ENCODE results near the gene RBMS3. TPM values are rescaled to one million over a fixed set of nuclear protein-coding genes. Genes with fewer than 3 reads are reported as not detected.
A peak's percentile ranks its signal among the peaks of the same experiment; 100 is the strongest.

RBMS3 gene
- total RNA-seq, 2 experiments from 2014 or later, result 1.0 TPM; not detected in 1

DNA sequence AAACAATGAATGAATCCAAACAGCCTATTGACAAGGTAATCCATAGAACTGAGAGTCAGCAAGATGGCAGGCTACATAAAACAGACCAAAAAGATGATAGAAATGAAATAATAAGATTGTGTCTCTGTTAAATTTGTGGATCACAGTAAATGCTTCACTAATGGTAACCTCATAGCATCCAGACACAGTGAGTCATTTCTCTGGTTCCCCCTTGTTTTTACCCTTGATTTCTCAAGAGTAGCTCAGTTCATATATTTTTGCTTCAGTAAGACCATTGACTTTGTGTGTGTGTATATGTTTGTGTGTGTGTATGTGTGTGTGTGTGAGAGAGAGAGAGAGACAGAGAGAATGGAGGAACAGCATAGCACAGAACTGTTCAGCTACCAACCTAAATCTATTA is 546.9 kb downstream of the RBMS3 start:
- intact Hi-C loops (cut with micrococcal nuclease; ENCODE audit: unreplicated experiment), result no loop called here
- CTCF ChIA-PET (ENCODE audit: unreplicated experiment), result no interaction called here
- Histone ChIP-seq H3K9me3 (ENCODE audit: low read length) (no peaks in the 10 kb centered on the region), H3K4me1 (ENCODE audit: insufficient read depth, low read length, poor library complexity, severe bottlenecking) (no peaks in the 10 kb centered on the region), H4K20me1 (ENCODE audit: insufficient read depth, low read length) (no peaks in the 10 kb centered on the region), H3K4me2 (ENCODE audit: low read length) (no peak overlapping the region), H3K79me2 (ENCODE audit: insufficient read depth, low read depth, low read length) (no peaks in the 10 kb centered on the region), H3K9me2 (ENCODE audit: insufficient read depth, low read length) (no peaks in the 10 kb centered on the region), H2AFZ (ENCODE audit: low read length) (no peak overlapping the region), H3K4me3 (ENCODE audit: low read depth, low read length, poor library complexity, severe bottlenecking) (no peak overlapping the region), H3K27ac (ENCODE audit: low read depth, low read length, poor library complexity, severe bottlenecking) (no peak overlapping the region), H3K36me3 (ENCODE audit: insufficient read depth, low read length) (no peaks in the 10 kb centered on the region)
- TF ChIP-seq CTCF (conservative IDR thresholded peaks at IDR 0.05; ENCODE audit: low read length) (no peak), EZH2phosphoT487 (IDR thresholded peaks at IDR 0.05; ENCODE audit: borderline replicate concordance, low read depth, low read length) (no peak)
- POLR2A ChIA-PET, result no interaction called here
- no peak for DNase-seq (ENCODE audit: low spot score)
- BruUV-seq (replicated peaks), result no TSS peak

DNA sequence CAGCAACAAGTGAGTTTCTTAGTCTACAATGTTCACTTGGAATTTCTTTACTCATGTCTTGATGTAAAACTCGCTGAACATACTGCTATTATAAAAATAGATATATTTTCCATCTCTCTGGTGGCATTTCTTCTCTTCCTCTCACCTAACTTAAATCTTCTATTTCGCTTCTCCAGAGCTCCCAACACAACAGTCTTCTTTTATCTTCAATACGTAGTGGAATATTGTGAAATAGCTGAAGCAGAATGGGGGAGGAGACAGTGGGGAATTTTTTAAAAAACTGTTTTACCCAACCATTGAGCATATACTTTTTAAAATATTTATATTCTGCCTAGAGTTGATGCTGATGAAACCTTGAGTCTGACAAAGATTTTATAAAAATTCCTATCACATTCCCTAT is 548.5 kb downstream of the RBMS3 start:
- TF ChIP-seq EZH2phosphoT487 (IDR thresholded peaks at IDR 0.05; ENCODE audit: borderline replicate concordance, low read depth, low read length) (no peak), CTCF (conservative IDR thresholded peaks at IDR 0.05; ENCODE audit: low read length) (no peak)
- ChIA-PET CTCF (ENCODE audit: unreplicated experiment) (no interaction called here), POLR2A (no interaction called here)
- no peaks in the 10 kb centered on the region for H4K20me1 ChIP-seq (ENCODE audit: insufficient read depth, low read length)
- H3K79me2 ChIP-seq (ENCODE audit: insufficient read depth, low read depth, low read length), result no peaks in the 10 kb centered on the region
- H3K27ac ChIP-seq (ENCODE audit: low read depth, low read length, poor library complexity, severe bottlenecking), result no peak overlapping the region
- intact Hi-C loops (cut with micrococcal nuclease; ENCODE audit: unreplicated experiment), result no loop called here
- H3K4me1 ChIP-seq (ENCODE audit: insufficient read depth, low read length, poor library complexity, severe bottlenecking), result no peaks in the 10 kb centered on the region
- no peak for DNase-seq (ENCODE audit: low spot score)
- no peak overlapping the region for H2AFZ ChIP-seq (ENCODE audit: low read length)
- H3K36me3 ChIP-seq (ENCODE audit: insufficient read depth, low read length), result no peaks in the 10 kb centered on the region
- H3K4me2 ChIP-seq (ENCODE audit: low read length), result no peak overlapping the region
- no peak overlapping the region for H3K4me3 ChIP-seq (ENCODE audit: low read depth, low read length, poor library complexity, severe bottlenecking)
- H3K9me3 ChIP-seq (ENCODE audit: low read length), result no peaks in the 10 kb centered on the region
- BruUV-seq (replicated peaks), result no TSS peak
- H3K9me2 ChIP-seq (ENCODE audit: insufficient read depth, low read length), result no peaks in the 10 kb centered on the region

DNA sequence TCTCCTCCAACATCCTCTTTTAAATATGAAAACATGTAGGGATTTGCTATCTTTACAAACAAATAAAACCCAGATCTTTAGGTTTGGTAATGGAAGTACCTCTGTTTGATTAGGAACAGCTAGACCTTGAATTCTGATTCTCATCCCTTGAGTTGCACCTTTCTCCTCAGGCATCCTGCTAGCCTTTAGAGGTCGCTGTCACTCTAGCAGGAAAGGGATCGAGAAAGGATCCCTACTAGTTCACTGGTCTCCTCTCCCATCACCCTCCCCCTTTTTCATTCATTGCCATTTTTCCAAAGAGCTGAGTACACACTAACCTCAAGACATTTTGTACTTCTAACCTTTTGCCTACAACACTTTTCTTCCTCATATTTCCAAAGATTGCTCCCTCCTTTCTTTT is 569.8 kb downstream of the RBMS3 start:
- Histone ChIP-seq H3K4me3 (ENCODE audit: low read depth, low read length, poor library complexity, severe bottlenecking) (no peak overlapping the region), H3K27ac (ENCODE audit: low read depth, low read length, poor library complexity, severe bottlenecking) (no peak overlapping the region), H3K4me1 (ENCODE audit: insufficient read depth, low read length, poor library complexity, severe bottlenecking) (no peaks in the 10 kb centered on the region), H4K20me1 (ENCODE audit: insufficient read depth, low read length) (no peaks in the 10 kb centered on the region), H3K79me2 (ENCODE audit: insufficient read depth, low read depth, low read length) (no peaks in the 10 kb centered on the region), H3K36me3 (ENCODE audit: insufficient read depth, low read length) (no peaks in the 10 kb centered on the region), H3K4me2 (ENCODE audit: low read length) (no peak overlapping the region), H2AFZ (ENCODE audit: low read length) (no peak overlapping the region), H3K9me2 (ENCODE audit: insufficient read depth, low read length) (no peaks in the 10 kb centered on the region), H3K9me3 (ENCODE audit: low read length) (no peaks in the 10 kb centered on the region)
- no peak for DNase-seq (ENCODE audit: low spot score)
- ChIA-PET CTCF (ENCODE audit: unreplicated experiment) (interaction anchor here (0.6 kb wide), 1 partner anchor 874 kb away, joined by 3 read pairs; no protein-coding TSS in a partner anchor), POLR2A (no interaction called here)
- intact Hi-C loops (cut with micrococcal nuclease; ENCODE audit: unreplicated experiment), result no loop called here
- TF ChIP-seq EZH2phosphoT487 (IDR thresholded peaks at IDR 0.05; ENCODE audit: borderline replicate concordance, low read depth, low read length) (no peak), CTCF (conservative IDR thresholded peaks at IDR 0.05; ENCODE audit: low read length) (0 out of 2 replicates have a peak, but pooled peaks have one; percentile 30)
- BruUV-seq (replicated peaks), result no TSS peak

All from OCI-LY7 (cell line).